Nephron (organoid): Measurements from ENCODE around the gene HINT2.

Experiments used
- H3K27ac Mint-ChIP-seq, 3 experiments: 2 replicates each; pipeline ENCODE4 v1.8.0; 2020; ENCODE audit warnings: mixed read lengths in 3 of 3, mild to moderate bottlenecking in 2 of 3, moderate library complexity in 1 of 3
- H3K27me3 Mint-ChIP-seq: 2 replicates; pipeline ENCODE4 v1.8.0; 2021; ENCODE audit warnings: low read depth, mild to moderate bottlenecking, moderate library complexity, mixed read lengths
- H3K36me3 Mint-ChIP-seq: 2 replicates; pipeline ENCODE4 v1.8.0; 2020; ENCODE audit warnings: low read depth, mixed read lengths
- H3K4me1 Mint-ChIP-seq: 2 replicates; pipeline ENCODE4 v1.8.0; 2020; ENCODE audit warnings: mixed read lengths
- H3K4me3 Mint-ChIP-seq, 3 experiments: 2 replicates each; pipeline ENCODE4 v1.8.0; 2020; ENCODE audit warnings: mild to moderate bottlenecking in 3 of 3, mixed read lengths in 3 of 3, moderate library complexity in 2 of 3
- H3K9me3 Mint-ChIP-seq: 2 replicates; pipeline ENCODE4 v1.8.0; 2020; ENCODE audit warnings: mixed read lengths
- TF ChIP-seq, protein P1 (sequence below), 3 experiments: fragments of 200-600 bp; sonication (generic); IDR thresholded peaks; one replicate each; pipeline ENCODE4 v1.5.0; 2021; ENCODE audit warnings: antibody characterized with exemption in 3 of 3; ENCODE audit not compliant: unreplicated experiment in 3 of 3

HINT2 gene

DNA sequence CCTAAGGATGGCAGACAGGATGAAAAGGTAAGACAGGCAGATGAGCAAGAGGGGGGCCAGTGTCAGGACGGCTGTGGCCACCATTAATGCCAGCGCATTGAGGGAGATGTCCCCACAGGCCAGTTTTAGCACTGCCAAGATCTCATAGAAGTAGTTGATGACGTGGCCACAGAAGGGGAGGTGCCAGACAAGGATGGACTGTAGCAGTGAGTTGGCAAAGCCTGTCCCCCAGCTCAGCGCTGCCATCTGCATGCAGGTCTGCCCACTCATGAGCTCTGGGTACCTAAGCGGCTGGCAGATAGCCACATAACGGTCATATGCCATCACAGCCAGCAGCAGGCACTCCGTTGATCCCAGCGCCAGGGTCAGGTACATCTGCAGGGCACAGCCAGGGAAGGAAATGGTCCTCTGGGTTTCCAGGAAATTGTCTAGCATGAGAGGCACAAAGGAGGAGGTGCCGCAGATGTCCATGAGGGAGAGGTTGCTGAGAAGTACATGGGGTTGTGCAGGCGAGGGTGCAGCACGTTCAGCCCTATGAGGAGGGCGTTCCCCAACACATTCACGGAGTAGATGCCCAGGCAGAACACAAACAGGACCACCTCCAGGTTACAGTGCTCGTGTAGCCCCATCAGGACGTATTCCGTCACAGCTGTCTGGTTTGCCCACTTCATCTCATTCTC, 44.6 kb upstream of the HINT2 start:
- TF ChIP-seq, protein P1, sequence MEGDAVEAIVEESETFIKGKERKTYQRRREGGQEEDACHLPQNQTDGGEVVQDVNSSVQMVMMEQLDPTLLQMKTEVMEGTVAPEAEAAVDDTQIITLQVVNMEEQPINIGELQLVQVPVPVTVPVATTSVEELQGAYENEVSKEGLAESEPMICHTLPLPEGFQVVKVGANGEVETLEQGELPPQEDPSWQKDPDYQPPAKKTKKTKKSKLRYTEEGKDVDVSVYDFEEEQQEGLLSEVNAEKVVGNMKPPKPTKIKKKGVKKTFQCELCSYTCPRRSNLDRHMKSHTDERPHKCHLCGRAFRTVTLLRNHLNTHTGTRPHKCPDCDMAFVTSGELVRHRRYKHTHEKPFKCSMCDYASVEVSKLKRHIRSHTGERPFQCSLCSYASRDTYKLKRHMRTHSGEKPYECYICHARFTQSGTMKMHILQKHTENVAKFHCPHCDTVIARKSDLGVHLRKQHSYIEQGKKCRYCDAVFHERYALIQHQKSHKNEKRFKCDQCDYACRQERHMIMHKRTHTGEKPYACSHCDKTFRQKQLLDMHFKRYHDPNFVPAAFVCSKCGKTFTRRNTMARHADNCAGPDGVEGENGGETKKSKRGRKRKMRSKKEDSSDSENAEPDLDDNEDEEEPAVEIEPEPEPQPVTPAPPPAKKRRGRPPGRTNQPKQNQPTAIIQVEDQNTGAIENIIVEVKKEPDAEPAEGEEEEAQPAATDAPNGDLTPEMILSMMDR (IDR thresholded peaks at IDR 0.05; ENCODE audit: unreplicated experiment in 3 of 3), result no peak
- Mint-ChIP-seq H3K4me3 (no peak overlapping the region), H3K27me3 (peaks cover 18% of the 10 kb centered on the region), H3K27ac (no peak overlapping the region), H3K4me1 (no peaks in the 10 kb centered on the region), H3K36me3 (peaks cover 3% of the 10 kb centered on the region), H3K9me3 (no peaks in the 10 kb centered on the region)

DNA sequence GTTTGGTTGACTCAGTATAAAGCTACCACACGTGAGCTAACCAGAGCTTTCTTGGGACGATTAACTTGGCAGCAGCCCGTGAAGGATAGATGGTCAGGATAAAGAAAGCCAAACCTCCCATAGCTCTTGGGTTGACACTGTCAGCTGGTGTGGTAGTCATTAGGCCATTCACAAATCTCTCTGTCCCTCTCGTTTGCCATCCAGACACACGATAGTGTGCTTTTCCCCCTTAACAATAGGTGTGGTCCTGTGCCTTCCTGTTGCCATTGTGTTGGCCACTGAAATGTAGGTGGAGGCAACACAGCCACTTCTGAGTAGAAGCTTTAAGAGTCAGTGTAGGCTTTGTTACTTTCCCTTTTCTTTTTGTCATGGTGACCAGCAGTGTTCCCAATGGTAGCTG, 43.6 kb upstream of the HINT2 start:
- Mint-ChIP-seq H3K9me3 (no peaks in the 10 kb centered on the region), H3K36me3 (peaks cover 3% of the 10 kb centered on the region), H3K4me3 (no peak overlapping the region), H3K27me3 (peaks cover 18% of the 10 kb centered on the region), H3K4me1 (no peaks in the 10 kb centered on the region), H3K27ac (no peak overlapping the region)
- TF ChIP-seq, protein P1 (IDR thresholded peaks at IDR 0.05; ENCODE audit: unreplicated experiment in 3 of 3), result no peak

DNA sequence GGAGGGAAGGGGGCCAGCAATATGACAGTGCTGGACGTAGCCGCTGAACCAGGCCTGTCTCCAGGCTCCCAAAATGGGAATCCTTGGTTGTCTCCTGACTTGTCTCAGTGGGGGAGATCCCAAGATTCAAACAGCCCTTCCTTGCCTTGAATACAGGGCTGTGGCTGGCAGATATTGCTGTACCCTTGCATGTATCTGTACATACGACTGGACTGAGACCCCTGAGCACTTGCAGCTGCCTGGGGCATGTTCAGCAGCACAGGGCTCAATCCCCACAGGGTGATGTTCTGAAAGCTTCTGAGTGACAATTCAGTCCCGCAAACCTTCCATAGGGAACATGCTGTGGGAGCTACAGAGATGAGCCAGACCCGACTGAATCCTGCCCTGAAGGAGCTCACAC, 42.0 kb upstream of the HINT2 start:
- Mint-ChIP-seq H3K4me1 (no peaks in the 10 kb centered on the region), H3K9me3 (no peaks in the 10 kb centered on the region), H3K36me3 (peaks cover 7% of the 10 kb centered on the region), H3K27ac (no peak overlapping the region), H3K27me3 (peaks cover 11% of the 10 kb centered on the region), H3K4me3 (no peak overlapping the region)
- TF ChIP-seq, protein P1 (IDR thresholded peaks at IDR 0.05; ENCODE audit: unreplicated experiment in 3 of 3), result no peak

DNA sequence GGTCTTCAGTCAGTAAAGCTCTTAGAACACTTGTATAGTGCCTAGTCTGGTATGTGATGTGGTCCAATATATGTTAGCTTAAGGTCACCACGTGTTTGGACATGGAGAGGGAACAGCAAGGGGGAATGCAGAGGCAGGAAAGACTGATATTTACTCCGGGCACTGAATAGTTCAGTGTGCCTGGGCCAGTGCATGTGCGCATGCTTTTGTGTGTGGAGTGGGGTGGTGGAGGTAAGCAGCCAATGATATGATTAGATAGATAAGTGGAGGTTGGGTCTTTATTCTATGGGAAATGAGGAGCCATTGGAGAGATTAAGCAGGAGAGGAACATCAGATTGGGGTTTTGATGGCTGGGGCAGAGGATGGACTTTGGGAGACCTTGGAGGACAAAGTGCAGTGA, 41.4 kb upstream of the HINT2 start:
- no peaks in the 10 kb centered on the region for H3K9me3 Mint-ChIP-seq

DNA sequence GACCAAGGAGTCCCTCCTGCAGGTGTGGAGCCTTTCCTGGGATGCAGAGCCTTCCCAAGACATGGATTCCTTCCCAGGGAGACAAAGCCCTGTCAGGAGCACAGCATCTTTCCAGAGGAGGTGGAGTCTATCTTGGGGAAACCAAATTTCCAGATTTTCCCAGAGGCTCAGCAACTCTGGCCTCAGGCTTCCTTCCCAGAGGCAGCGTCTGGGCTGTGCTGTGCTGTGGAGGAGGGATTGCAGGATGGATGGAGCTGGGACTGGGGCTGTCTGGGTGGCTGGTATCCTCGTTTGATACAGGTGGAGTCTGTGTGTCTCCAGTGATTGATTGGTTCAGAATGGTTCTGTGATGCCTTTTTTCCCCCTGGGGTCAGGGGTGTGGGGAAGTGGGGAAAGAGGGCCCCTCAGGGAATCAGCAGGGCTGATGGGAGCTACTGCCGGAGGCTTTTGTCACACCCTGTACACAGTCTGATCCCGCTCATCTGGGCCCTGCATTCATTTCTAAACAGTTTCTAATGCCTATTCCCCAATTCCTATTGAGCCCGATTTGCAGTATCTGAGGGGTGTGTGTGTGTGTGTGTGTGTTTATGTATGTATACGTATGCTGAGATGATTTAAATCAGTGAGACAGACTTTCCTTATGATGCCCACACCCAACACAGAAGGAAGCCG, 39.4 kb upstream of the HINT2 start:
- H3K4me3 Mint-ChIP-seq, result no peak overlapping the region
- TF ChIP-seq, protein P1 (IDR thresholded peaks at IDR 0.05; ENCODE audit: unreplicated experiment in 3 of 3), result no peak
- H3K9me3 Mint-ChIP-seq, result no peaks in the 10 kb centered on the region
- no peaks in the 10 kb centered on the region for H3K27me3 Mint-ChIP-seq
- H3K4me1 Mint-ChIP-seq, result peaks cover 5% of the 10 kb centered on the region
- H3K36me3 Mint-ChIP-seq, result peaks cover 17% of the 10 kb centered on the region
- H3K27ac Mint-ChIP-seq, result no peak overlapping the region

More for the DNA sequence above, 41.4 kb upstream of the HINT2 start:
- peaks cover 5% of the 10 kb centered on the region for H3K27me3 Mint-ChIP-seq
- H3K4me1 Mint-ChIP-seq, result no peaks in the 10 kb centered on the region
- no peak overlapping the region for H3K27ac Mint-ChIP-seq
- H3K4me3 Mint-ChIP-seq, result no peak overlapping the region
- TF ChIP-seq, protein P1 (IDR thresholded peaks at IDR 0.05; ENCODE audit: unreplicated experiment in 3 of 3), result no peak
- H3K36me3 Mint-ChIP-seq, result peaks cover 7% of the 10 kb centered on the region
